H1 (cell line): ENCODE data around the gene TAS1R1. TPM values are rescaled to one million over a fixed set of nuclear protein-coding genes. Genes with fewer than 3 reads are reported as not detected.

Experiments used
- CBX5 ChIP-seq: fragments of 300-800, 300-1000 bp; sonication (generic); IDR thresholded peaks from 2 replicates; pipeline ENCODE4 v1.7.1; 2016; ENCODE audit warnings: antibody characterized with exemption, low read length, low read depth
- JUN ChIP-seq: IDR thresholded peaks from 2 replicates; pipeline ENCODE4 v1.6.1; 2011; ENCODE audit warnings: low read depth, mild to moderate bottlenecking, improper control_type of control experiment, low read length
- KDM4A ChIP-seq: IDR thresholded peaks from one replicate; pipeline ENCODE4 v1.7.1; 2012; ENCODE audit warnings: low read depth, mild to moderate bottlenecking, moderate library complexity, low read length, inconsistent platforms; ENCODE audit not compliant: severe bottlenecking
- SP1 ChIP-seq: IDR thresholded peaks from 2 replicates; pipeline ENCODE4 v1.6.1; 2011; ENCODE audit warnings: low read depth, low read length
- ZNF274 ChIP-seq: IDR thresholded peaks from 2 replicates; pipeline ENCODE4 v1.7.0; 2012; ENCODE audit warnings: low read length, borderline replicate concordance; ENCODE audit errors: extremely low read depth
- polyA plus RNA-seq, 7 experiments: library from polyadenylated mRNA; depleted of rRNA in 3 of 7; stranded (reverse) in 5 of 7; unstranded in 2 of 7; fragments of >200 nt in 5 of 7; fragments of 200-250 nt in 2 of 7; gene quantifications; 1 replicate in 5 of 7; 2 replicates in 1 of 7; 4 replicates in 1 of 7; pipeline versions ENCODE4 v1.2.1 to v1.2.3, GENCODE V29; 2011 to 2013; ENCODE audit warnings: missing spikeins in 2 of 7, mixed read lengths in 2 of 7
- total RNA-seq: library from RNA; stranded (reverse); fragmentation: NEBNext Ultra II Directional; extraction: Animal tissue kit (Norgen Biotek cat#: 25700); gene quantifications from 2 replicates; pipeline ENCODE4 v1.2.1, GENCODE V29; 2021

The TAS1R1 gene
- total and polyA plus RNA-seq, 2 of the 8 experiments (the other 6 are each of a cell fraction or from before 2014, with no cell fraction given), result 0.26 TPM; not detected in 1

GRCh38 chr1:6511561-6512244 is 43.4 kb upstream of the TAS1R1 start (continued):
- no peak for TF ChIP-seq SP1
- no peak for TF ChIP-seq CBX5
- no peak for TF ChIP-seq ZNF274
- TF ChIP-seq JUN, result no peak
- TF ChIP-seq KDM4A, result no peak
